ENCODE results near the gene DBF4B.
"Not testable (repeated sequence)": the region's sequence is repeated elsewhere in the genome, so short reads cannot be mapped to it uniquely, and the experiment has no call there.

Gene DBF4B

GRCh38 chr17:44734272-44734671 is 25.8 kb downstream of the DBF4B start:
- no peak for DNase-seq (ENCODE audit: low read depth)
- no peak overlapping the region for H3K4me3 ChIP-seq (replicated peaks; ENCODE audit: low read depth, low read length)
- no peak for TF ChIP-seq CTCF (IDR thresholded peaks at IDR 0.05; ENCODE audit: low read length, missing control alignments)

GRCh38 chr17:44736551-44737240 is 28.2 kb downstream of the DBF4B start:
- TF ChIP-seq CTCF (IDR thresholded peaks at IDR 0.05; ENCODE audit: low read length, missing control alignments) = no peak
- H3K4me3 ChIP-seq (replicated peaks; ENCODE audit: low read depth, low read length) = no peak overlapping the region
- DNase-seq (ENCODE audit: low read depth) = no peak

DNA sequence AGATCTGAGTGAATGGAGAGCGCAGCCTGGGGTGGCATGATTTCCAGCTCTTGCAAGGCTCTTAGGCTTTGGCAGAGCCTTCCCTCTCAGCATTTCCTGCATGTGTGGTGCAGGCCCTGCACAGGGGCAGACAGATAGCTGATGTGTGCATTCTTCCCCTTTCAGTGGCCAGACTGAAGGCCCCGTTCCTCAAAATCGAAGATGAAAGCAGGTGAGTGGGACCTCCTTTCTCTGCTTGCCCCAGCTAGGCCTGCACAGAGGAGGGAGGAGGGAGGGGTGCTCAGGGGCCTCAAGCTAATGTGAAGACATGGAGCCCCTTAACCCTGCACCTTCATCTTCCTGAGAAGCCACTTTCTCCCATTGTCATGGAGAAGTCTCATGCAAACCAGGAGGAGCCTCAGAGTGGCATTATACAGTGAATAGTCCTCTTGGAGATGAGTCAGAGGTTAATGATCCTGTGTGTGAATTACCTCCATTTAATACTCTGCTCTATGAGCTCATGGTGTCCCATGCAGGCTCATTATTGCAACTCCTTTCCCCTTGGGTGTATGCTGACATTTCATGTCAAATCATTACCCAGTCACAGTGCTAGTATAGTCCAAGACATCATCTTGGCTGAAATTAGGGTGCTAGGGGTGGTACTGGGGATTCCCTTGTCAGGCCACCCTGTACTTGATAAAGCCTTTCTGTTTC is 29.9 kb downstream of the DBF4B start:
- TF ChIP-seq CTCF (IDR thresholded peaks at IDR 0.05; ENCODE audit: low read length, missing control alignments) = no peak
- no peak overlapping the region for H3K4me3 ChIP-seq (replicated peaks; ENCODE audit: low read depth, low read length)
- DNase-seq (ENCODE audit: low read depth) = no peak

DNA sequence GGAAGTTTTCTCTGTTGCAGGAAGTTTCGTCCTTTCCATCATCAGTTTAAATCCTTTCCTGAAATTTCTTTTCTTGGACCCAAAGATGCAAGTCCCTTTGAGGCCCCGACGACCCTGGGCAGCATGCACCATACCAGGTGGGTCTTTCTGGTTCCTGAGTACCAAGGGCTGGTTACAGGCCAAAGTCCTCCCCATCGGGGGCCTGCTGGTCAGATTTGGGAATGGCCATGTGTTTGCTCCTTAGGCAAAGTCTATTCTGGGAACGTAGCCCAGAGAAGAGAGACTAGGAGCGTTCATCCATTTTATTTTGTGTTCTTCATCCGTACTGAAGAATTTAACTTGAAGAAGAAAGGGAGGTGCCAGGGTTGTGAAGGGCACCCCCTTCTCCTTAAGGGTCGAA is 32.9 kb downstream of the DBF4B start:
- no peak overlapping the region for H3K4me3 ChIP-seq (replicated peaks; ENCODE audit: low read depth, low read length)
- DNase-seq (ENCODE audit: low read depth) = no peak
- TF ChIP-seq CTCF (IDR thresholded peaks at IDR 0.05; ENCODE audit: low read length, missing control alignments) = no peak

- TF ChIP-seq CTCF (IDR thresholded peaks at IDR 0.05; ENCODE audit: low read length, missing control alignments) = no peak
- H3K4me3 ChIP-seq (replicated peaks; ENCODE audit: low read depth, low read length) = no peak overlapping the region
- DNase-seq (ENCODE audit: low read depth) = no peak
Observed at GRCh38 chr17:44745301-44745700, 36.8 kb downstream of the DBF4B start.

- DNase-seq (ENCODE audit: low read depth); H3K4me3 ChIP-seq (replicated peaks; ENCODE audit: low read depth, low read length): not testable (repeated sequence)
Observed at GRCh38 chr17:44745738-44746137, 37.3 kb downstream of the DBF4B start.

GRCh38 chr17:44747566-44747965 is 39.1 kb downstream of the DBF4B start:
- no peak for DNase-seq (ENCODE audit: low read depth)
- TF ChIP-seq CTCF (IDR thresholded peaks at IDR 0.05; ENCODE audit: low read length, missing control alignments) = no peak

More at GRCh38 chr17:44747566-44747965, 39.1 kb downstream of the DBF4B start:
- H3K4me3 ChIP-seq (replicated peaks; ENCODE audit: low read depth, low read length) = no peak overlapping the region

Data from fibroblast of pulmonary artery (primary cell).